HL-60 (cell line): ENCODE data around the gene AKR1E2.

Source experiments
- SPI1 ChIP-seq: IDR thresholded peaks from 2 replicates; pipeline ENCODE4 v1.6.1; 2012; ENCODE audit warnings: low read depth, mild to moderate bottlenecking, borderline replicate concordance
- TF ChIP-seq, protein P1 (sequence below): IDR thresholded peaks from 2 replicates; pipeline ENCODE4 v1.6.1; 2012; ENCODE audit warnings: low read depth; ENCODE audit not compliant: insufficient replicate concordance

DNA sequence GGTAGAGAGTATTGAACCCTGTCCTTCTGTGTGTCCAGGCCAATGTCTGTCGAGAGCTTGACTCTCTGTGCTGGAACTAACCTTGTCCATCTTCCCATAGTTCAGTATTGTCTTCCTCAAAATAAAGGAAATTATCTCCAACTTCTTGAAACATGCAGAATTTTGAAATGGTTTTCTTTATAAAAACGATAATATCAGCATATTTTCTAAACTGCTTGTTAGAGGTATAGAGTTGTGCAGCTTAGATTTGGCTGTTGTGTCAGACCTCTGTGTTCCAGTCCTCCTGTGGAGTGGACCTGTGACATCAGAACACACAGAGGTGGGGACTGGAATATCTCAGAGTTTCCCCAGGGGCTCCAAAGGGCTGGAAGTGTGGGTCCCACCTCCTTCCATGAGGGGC is 22.2 kb upstream of the AKR1E2 start:
- no peak for TF ChIP-seq SPI1
- TF ChIP-seq, protein P1, sequence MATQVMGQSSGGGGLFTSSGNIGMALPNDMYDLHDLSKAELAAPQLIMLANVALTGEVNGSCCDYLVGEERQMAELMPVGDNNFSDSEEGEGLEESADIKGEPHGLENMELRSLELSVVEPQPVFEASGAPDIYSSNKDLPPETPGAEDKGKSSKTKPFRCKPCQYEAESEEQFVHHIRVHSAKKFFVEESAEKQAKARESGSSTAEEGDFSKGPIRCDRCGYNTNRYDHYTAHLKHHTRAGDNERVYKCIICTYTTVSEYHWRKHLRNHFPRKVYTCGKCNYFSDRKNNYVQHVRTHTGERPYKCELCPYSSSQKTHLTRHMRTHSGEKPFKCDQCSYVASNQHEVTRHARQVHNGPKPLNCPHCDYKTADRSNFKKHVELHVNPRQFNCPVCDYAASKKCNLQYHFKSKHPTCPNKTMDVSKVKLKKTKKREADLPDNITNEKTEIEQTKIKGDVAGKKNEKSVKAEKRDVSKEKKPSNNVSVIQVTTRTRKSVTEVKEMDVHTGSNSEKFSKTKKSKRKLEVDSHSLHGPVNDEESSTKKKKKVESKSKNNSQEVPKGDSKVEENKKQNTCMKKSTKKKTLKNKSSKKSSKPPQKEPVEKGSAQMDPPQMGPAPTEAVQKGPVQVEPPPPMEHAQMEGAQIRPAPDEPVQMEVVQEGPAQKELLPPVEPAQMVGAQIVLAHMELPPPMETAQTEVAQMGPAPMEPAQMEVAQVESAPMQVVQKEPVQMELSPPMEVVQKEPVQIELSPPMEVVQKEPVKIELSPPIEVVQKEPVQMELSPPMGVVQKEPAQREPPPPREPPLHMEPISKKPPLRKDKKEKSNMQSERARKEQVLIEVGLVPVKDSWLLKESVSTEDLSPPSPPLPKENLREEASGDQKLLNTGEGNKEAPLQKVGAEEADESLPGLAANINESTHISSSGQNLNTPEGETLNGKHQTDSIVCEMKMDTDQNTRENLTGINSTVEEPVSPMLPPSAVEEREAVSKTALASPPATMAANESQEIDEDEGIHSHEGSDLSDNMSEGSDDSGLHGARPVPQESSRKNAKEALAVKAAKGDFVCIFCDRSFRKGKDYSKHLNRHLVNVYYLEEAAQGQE, result no peak
